Measurements from ENCODE around the gene TMEM213. TPM values are rescaled to one million over a fixed set of nuclear protein-coding genes. Genes with fewer than 3 reads are reported as not detected.
A peak's percentile ranks its signal among the peaks of the same experiment; 100 is the strongest.

TMEM213 gene
- total RNA-seq, 1 donor from 2014 or later, result not detected

DNA sequence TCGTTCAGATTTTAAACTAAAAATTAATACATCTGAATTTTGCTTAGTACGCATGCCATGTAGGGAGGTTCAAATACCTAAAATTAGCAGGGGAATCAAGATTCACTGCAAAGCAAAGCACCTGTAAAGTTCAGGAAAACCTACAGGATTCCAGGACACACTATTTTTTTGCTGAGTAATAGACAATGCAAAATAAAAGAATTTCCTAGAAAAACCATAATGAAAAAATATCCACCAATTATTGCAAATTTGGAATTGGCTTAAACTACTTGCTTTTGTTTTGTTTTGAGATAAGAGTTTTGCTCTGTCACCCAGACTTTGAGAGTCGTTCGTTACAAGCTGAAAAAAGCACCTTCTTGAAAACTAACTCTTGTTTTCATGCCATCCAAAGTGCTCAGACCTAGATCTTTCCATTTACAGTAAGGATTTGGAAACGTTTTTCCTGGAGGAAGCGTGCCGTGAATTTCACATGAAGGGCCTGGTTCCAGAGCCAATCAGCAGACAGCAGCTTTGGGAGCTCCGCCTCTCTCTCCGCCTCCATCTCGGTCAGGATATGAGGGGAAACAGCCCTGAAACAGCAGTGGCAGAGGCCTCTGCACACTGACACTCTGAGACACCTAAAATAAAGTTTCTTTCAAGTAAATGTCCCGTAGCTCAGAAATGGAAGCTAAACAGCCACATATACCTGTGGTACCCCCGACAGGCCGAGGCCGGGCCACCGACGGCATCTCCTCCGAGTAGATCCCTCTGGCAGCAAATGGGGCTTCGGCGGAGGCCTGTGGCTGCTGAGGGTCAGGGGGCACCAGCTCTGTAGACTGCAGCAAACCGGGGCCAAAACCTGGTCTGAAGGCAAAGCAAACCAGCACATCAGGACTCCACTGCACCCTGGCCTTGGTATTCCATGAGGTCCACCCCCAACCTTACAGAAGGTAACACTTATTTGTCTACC is 46.1 kb downstream of the TMEM213 start:
- no peak for ATAC-seq

DNA sequence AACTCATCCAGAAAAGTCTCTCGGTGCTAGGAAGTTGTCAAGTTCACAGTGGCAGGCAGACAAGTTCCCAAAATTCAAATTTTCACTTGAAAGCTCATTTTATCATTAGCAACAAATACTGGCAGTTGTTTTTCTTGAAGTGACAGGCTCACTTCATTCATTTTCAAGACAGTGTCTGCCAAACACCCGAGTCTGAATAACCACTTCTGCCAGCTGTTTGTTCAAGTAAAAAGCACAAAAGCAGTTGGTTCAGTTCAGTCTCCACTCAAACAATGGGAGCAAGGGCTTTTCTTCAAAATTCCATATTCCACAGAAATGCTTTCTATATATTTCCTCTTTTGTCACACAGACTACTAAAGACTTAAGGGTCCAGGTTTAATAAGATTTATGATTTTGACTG is 47.9 kb downstream of the TMEM213 start:
- no peak for ATAC-seq

DNA sequence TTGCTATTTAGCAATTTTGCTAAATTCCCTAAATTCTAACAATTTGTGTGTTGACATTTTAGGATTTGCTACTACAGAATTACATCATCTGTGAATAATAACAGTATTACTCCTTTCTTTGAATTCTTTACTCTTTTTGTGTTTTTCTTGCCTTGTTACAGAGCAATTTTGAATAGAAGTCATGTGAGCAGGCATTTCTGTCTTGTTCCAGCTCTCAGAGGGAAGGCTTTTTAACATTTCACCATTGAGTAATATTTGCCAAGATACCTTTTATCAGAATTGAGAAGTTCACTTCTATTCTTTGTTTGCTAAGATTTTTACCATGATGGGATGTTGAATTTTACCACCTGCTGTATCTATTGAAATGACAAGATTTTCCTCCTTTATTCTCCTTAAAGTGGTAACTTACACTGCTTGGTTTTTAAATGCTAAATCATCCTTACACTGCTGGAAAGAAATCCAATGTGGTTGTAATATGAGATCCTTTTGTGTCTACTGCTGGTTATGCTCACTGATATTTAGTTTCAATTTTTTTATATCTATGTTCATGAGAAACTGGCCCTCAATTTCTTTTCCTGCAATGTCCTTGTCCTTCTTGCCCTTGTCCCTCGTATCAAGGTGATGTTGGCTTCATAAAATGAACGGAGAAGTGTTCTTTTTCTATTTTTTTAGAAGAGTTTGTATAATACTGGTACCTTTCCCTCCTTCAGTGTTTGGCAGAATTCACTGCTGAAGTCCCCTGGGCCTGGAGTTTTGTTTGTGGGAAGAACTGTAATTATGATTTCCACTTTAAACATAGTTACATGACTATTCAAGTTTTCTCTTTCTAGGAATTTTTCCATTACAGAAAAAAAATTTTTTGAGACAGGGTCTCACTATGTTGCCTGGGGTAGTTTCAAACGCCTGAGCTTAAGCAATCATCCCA is 50.5 kb downstream of the TMEM213 start:
- no peak for ATAC-seq

DNA sequence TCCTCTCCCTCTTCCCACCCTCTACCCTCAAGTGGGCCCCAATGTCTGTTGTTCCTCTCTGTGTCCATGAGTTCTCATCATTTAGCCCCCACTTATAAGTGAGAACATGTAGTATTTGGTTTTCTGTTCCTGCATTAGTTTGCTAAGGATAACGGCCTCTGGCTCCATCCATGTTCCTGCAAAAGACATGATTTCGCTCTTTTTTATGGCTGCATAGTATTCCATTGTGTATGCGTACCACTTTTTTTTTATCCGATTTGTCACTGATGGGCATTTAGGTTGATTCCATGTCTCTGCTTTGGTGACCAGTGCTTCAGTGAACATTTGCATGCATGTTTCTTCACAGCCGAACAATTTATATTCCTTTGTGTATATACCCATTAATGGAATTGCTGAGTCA is 51.9 kb downstream of the TMEM213 start:
- no peak for ATAC-seq

DNA sequence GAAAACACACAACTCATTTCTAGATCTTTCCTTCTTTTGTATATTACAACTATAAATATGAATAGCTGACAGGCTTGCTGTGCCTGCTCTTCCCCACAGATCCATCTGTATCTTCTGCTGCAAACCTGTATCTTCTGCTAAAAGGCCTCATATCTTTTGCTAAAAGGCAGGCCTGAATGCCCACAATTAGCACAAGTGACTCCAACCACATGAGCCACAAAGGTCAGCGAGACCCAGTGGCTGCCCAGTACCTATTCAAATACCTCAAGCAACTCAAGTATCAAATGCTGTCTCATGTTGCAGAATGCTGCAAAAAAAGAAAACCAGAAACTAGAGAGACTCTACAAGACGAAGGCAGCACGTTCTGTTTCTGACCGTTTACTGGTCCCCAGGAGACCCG is 54.7 kb downstream of the TMEM213 start:
- ATAC-seq, result no peak

DNA sequence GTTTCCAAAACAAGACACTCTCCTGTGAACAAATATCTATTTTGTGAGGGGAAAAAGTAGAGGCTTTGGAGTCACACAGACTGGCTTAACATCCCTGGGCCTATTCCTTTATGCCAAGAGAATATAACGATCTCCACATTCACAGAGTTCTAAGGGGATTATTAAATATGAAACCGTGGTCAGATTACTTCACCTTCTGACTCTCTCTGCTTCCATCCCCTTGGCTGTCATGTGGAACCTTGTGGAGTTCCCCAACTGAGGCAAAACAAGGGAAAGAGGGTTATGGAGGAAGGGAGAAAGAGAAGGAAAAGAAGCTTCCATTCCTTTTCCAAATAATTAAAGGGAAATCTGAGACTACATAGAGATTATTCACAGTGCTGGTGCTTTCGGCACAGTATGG is 55.7 kb downstream of the TMEM213 start:
- no peak for ATAC-seq

DNA sequence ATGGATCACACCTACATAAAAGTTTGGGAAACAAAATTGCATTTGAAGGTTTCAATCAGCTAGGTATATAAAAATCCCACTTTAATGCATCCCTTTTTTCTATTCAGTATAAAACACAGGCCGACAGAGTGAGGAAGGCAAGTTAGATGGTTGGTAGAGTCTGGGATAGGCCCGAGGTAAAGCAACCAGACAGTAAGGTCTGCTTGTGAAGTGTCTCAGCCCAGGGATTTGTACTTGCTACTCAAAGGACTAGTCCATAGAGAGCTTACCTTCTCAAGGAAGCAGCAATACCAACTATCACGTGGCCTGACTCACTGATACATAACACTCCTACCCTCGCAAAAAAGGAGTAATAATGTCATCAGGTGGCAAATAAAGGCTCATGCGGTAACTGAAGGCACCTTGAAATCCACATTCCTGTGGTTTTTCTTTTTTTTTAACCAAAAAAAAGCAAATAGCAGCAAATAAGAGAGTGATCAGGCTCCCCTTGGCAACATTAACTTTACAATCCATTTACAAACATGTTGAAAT is 56.4 kb downstream of the TMEM213 start:
- no peak for ATAC-seq

DNA sequence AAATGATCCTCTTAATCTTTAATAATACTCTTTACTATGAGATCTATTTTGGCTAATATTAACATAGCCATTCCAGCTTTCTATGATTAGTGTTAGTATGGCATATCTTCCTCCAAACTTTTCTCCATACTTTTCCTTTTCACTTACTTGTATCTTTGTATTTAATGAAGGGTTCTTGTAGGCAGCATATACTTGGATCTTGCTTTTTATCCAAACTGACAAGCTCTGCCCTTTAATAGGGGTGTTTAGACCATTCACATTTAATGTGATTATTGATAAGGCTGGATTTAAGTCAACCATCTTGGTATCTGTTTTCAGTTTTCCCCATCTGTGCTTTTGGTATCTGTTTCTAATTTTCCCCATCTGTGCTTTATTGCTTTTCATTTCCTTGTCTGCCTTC is 59.9 kb downstream of the TMEM213 start:
- ATAC-seq, result no peak

DNA sequence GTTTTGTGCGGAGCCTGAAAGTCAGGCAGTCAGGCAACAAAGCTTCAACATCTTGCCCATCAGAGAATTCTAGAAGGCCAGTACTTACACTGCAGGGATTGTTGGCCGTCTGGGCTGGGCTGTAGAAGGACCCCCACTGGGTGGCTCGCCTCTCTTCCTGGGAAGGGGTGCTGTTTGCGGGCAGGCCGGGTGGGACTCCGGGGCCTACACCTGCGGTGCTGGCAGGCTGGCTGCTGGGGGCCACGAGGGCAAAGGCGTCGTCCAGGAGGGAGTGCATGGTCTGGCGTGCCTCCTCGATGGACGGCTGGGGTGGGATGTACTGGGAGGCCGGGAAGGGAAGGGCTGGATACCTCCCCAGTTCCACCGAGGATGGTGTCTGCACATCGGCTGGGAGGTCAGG is 63.3 kb downstream of the TMEM213 start:
- no peak for ATAC-seq

DNA sequence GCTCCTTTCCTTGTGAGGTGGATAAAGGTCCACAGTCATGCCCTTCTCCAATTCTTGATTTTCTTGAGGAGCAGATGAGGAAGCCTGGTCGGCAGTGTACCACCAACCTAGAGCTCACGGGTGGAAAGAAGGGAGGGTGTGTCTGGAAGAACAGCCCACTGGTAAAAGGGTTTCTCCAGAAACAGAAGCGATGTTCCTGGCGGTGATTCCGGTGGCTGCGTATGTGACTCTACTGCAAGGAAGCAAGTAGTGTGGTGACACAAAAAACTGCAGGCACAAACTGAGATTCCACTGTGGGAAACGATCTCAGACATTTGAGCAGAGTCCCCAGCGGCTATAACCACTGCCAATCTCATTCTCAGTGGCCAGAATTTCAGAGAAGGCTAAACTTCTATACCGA is 66.1 kb downstream of the TMEM213 start:
- no peak for ATAC-seq

DNA sequence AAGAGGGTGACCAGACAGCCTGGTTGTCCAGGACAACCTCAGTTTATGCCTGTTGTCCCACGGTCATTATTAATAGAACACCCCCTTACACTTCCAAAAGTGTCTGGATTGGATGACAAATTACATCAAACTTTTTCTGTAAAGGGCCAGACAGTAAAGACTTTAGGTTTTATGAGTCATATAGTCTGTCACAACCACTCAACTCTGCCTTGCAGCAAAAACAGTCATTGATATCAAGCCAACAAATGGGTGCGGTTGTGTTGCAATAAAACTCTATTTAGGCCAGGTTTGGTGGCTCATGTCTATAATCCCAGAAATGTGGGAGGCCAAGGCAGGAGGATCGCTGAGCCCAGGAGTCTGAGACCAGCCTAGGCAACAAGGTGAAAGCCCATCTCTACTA is 66.9 kb downstream of the TMEM213 start:
- peak; percentile 92 for ATAC-seq

DNA sequence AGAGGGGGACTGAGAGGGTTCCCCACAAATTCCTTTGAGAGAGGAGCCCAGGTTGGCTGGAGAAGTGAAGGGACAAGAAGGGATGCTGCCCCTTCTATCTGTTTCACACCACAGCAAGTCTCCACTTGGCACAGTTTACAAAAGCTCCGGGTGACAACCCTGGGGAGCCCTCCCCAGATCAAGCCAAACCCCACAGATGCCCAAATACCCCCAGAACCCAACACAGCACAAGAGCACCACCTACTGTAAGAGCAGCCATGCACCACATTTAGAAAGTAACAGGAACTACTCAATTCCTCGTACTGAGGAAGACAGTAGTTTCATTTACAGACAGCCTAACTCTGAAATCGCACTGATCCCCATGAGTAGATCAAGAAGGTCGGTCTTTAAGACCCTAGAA is 68.0 kb downstream of the TMEM213 start:
- no peak for ATAC-seq

DNA sequence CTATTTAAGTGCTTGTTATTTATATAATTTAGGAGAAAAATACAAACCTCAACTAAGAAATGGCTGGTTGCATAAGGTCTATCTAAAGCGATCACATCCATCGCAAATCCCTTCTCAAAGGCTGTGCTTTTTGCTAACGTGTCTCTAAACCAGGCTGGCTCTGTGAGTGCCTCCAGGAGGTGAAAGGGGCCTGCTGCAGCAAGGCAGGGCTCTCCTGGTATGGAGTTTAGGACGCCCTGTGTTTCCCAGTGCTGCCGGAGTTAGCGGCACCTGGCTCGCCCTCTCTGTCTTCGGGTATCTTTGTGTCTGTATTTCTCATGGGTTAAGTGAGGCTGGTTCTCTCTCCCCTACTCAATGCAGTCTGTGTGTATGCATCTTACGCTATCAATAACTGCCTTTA is 68.6 kb downstream of the TMEM213 start:
- ATAC-seq, result no peak

DNA sequence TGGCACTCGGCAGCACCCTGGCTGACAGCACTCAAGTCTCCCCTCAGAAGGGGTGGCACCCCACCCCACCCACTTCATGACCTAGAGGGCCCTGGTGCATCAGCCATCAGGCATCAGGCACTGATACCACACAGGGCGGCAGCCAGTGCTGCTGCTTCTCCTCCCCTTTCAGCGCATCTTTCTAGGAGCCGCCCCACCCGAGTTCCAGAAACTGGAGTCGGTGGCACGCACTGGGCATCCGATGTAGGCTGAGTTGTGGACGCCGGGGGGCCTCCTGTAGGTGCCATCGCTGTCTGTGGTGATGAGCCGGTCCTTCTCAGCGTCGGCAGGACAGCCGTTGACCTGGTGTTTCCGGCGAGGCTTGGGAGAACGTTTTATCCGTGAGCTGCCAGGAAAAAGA is 70.0 kb downstream of the TMEM213 start:
- no peak for ATAC-seq

DNA sequence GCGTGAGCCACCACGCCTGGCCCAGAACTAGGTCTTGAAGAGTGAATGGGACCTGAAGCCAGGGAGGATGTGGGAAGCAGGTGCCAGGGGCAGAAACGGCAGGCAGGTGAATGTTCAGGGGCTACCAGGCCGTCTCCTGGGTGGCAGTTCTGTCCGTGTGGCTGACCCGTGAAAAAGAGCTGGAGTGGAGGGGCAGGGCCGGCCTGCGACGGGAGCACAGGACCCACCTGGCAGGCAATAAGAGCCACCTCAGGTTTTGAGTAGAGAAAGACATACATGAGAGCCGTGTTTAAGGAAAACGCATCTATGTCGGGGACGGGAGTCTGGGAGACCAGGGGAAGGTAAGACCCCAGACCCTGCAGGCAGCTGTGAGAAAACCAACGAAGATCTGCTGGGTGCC is 70.9 kb downstream of the TMEM213 start:
- no peak for ATAC-seq

DNA sequence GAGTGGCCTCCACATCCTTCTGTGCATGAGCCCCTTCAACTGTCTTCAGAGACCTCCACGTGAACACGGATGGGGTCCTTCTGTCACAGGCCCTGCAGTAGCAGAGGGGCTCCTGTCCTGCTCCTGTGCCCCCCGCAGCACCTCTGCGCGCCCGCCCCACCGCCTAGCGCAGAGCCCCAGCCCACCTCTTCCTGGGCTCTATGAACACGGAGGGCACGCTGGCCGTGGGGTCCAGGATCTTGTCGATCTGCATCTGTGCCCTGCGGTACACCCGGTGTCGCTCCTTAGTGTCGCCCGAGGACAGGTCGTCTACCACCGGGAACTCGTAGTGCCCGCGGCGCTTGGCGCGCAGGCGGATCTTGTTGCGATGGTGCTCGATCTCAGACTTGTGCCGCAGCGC is 71.6 kb downstream of the TMEM213 start:
- ATAC-seq, result no peak

DNA sequence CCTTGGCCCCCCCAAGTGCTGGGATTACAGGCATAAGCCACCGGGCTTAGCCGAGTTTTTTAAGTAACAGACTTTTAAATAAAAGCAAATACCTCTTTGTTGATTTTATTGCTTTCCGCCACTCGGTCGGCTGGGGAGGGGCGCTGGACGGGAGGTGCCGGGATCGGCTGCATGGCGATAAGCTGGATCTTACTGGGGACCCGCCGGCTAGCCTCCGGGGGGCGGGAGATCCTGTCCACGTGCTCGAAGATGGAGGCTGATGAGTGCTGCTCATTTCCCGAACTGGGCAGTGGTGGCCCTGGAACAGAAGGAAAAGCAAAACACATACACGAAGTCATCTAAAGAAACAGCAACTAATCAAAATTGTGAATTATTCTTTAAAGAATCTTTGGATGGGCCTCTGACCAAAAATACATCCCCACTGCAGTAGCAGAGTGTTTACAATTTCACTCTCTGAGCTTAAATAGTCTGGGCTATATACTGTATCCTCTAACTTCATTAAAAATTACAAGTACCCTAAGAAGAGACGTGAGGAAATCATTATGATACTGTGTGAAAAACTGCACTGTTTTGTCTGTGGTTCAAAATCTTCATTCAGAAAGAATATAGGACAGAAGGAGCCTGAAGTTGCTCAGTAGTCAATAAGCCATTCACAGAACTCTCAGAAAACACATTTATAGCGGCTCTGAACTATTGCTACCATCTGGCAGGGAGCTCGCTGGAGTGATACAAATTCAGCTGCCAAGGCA is 73.4 kb downstream of the TMEM213 start:
- ATAC-seq, result no peak

DNA sequence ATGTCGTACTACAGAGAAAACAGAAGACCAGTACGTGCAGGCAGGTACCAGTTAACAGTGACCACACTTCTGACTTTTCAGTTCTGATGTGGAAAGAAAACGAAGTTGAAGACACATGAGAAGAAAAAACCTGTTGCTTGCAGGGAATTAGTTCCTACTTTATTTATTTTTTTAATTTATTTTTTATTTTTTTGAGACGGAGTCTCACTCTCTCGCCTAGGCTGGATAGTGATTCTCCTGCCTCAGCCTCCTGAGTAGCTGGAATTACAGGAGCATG is 74.0 kb downstream of the TMEM213 start:
- ATAC-seq, result no peak

DNA sequence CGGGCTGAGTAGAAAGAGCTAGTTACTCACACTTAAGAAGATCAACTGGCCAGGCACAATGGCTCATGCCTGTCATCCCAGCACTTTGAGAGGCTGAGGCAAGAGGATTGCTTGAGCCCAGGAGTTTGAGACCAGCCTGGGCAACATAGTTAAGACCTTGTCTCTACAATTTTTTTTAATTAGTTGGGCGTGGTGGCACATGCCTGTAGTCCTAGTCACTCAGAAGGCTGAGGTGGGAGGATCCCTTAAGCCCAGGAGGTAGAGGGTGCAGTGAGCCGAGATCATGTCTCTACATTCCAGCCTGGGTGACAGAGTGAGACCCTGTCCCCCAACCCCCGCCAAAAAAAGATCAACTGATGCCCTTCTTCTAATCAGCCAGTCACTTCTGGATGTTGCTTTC is 74.8 kb downstream of the TMEM213 start:
- no peak for ATAC-seq

DNA sequence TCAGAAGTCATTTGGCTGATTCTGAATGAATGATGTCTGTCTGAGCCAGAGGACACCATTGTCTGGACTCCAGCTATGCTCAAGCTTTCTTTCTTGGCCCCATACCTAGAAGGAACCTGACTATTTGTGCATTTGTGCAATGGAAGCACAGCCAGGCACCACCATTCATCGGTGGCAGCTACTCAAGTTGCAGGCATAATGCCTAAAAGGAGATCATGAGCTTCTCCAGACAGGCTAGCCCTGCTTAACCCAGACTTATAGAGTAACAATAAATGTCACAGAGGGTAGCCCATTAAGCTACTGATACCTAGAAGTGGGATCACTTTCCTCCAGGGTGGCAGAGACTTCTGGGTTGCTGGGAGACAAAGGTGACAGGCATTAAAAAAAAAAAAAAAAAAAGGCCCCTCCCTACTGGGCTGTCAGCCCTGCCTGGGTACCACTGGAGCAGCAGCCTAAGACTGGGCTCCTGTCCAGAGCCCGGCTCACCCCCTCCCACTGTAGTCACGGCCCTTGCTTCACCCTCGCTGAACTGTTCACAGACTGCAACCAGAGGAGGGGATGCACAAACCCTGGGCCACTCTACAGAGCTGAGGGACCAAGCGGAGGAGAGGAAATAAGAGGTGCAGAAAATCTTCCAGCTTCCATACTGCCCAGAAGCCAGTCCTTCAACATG is 75.6 kb downstream of the TMEM213 start:
- no peak for ATAC-seq

DNA sequence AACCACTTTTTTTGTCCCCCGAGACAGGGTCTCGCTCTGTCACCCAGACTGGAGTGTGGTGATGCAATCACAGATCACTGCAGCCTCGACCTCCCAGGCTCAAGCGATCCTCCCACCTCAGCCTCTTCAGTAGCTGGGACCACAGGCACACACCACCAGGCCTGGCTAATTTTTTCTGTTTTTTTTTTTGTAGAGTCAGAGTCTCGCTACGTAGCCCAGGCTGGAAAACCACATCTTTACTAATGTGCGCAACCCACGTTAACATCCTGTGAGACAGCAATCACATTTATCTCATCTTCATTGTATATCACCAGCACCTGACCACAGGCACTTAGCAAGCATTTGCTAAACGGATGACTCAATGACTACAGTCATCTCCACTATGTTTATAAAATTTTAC is 78.0 kb downstream of the TMEM213 start:
- no peak for ATAC-seq

DNA sequence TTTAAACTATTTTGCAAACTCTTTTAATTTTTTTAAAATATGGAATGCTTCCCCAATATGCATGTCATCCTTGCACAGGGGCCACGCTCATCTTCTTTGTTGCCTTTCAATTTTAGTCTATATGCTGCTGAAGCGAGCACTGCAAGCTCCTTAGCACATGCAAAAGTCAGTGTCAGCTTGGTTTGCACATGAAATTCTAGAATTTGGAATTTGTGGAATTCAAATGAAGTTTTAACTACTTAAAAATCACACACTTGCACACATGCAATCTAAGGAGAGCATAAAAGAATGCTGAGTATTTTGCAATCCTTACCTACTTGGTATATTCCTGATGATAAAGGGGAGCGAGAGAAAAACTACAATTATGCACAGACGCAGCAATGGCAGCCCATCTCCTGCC is 78.5 kb downstream of the TMEM213 start:
- no peak for ATAC-seq
